HepG2 (cell line): Measurements from ENCODE around the gene FAM234A. TPM values are rescaled to one million over a fixed set of nuclear protein-coding genes. Genes with fewer than 3 reads are reported as not detected.

Experiments
- BCLAF1 ChIP-seq: fragments of 450-650 bp; IDR thresholded peaks from 2 replicates; pipeline ENCODE4 v1.6.1; 2017; ENCODE audit warnings: mild to moderate bottlenecking
- CENPBD1 ChIP-seq: sonication (generic); formaldehyde crosslinking; IDR thresholded peaks from 2 replicates; pipeline ENCODE4 v1.8.0; 2022; ENCODE audit warnings: missing genetic modification reagents, low read depth, mild to moderate bottlenecking, borderline replicate concordance
- CHCHD3 ChIP-seq: sonication (generic); formaldehyde crosslinking; IDR thresholded peaks from 2 replicates; pipeline ENCODE4 v1.8.0; 2022; ENCODE audit warnings: mild to moderate bottlenecking, missing genetic modification reagents, moderate library complexity
- ELF4 ChIP-seq: sonication (generic); formaldehyde crosslinking; IDR thresholded peaks from 2 replicates; pipeline ENCODE4 v1.5.0; 2020; ENCODE audit warnings: missing genetic modification reagents, mild to moderate bottlenecking, moderate library complexity, borderline replicate concordance
- JUNB ChIP-seq: sonication (generic); formaldehyde crosslinking; IDR thresholded peaks from 2 replicates; pipeline ENCODE4 v1.8.0; 2022; ENCODE audit warnings: missing genetic modification reagents, mild to moderate bottlenecking, borderline replicate concordance
- KDM5A ChIP-seq: fragments of 200-600 bp; sonication (generic); IDR thresholded peaks from 2 replicates; pipeline ENCODE4 v1.7.0; 2018; ENCODE audit warnings: antibody characterized with exemption, mild to moderate bottlenecking, low read length, borderline replicate concordance
- MED1 ChIP-seq: sonication (generic); formaldehyde crosslinking; IDR thresholded peaks from 2 replicates; pipeline ENCODE4 v1.4.0; 2020; ENCODE audit warnings: missing genetic modification reagents
- NR0B2 ChIP-seq: sonication (generic); formaldehyde crosslinking; IDR thresholded peaks from 2 replicates; pipeline ENCODE4 v1.4.0; 2020; ENCODE audit warnings: mild to moderate bottlenecking, missing genetic modification reagents
- RAD21 ChIP-seq: fragments of 450-650 bp; formaldehyde crosslinking; IDR thresholded peaks from 2 replicates; pipeline ENCODE4 v1.5.0; 2020; ENCODE audit warnings: mild to moderate bottlenecking
- XBP1 ChIP-seq: sonication (generic); formaldehyde crosslinking; IDR thresholded peaks from 2 replicates; pipeline ENCODE4 v1.5.0; 2020; ENCODE audit warnings: missing genetic modification reagents
- ZBTB39 ChIP-seq: sonication (generic); formaldehyde crosslinking; IDR thresholded peaks from 2 replicates; pipeline ENCODE4 v1.5.0; 2020; ENCODE audit warnings: missing genetic modification reagents
- ZNF136 ChIP-seq: sonication (generic); formaldehyde crosslinking; IDR thresholded peaks from 2 replicates; pipeline ENCODE4 v1.8.1; 2022; ENCODE audit warnings: low read depth, mild to moderate bottlenecking, moderate library complexity, missing genetic modification reagents
- ZNF441 ChIP-seq: sonication (generic); formaldehyde crosslinking; IDR thresholded peaks from 2 replicates; pipeline ENCODE4 v1.7.0; 2021; ENCODE audit warnings: missing genetic modification reagents, borderline replicate concordance
- ZNF598 ChIP-seq: sonication (generic); formaldehyde crosslinking; IDR thresholded peaks from 2 replicates; pipeline ENCODE4 v1.5.1; 2020; ENCODE audit warnings: mild to moderate bottlenecking, missing genetic modification reagents, borderline replicate concordance
- ZNF710 ChIP-seq: sonication (generic); formaldehyde crosslinking; IDR thresholded peaks from 2 replicates; pipeline ENCODE4 v1.5.0; 2020; ENCODE audit warnings: mild to moderate bottlenecking, missing genetic modification reagents, borderline replicate concordance
- ZNF746 ChIP-seq: sonication (generic); formaldehyde crosslinking; IDR thresholded peaks from 2 replicates; pipeline ENCODE4 v1.8.0; 2022; ENCODE audit warnings: mild to moderate bottlenecking, missing genetic modification reagents
- ZNF879 ChIP-seq: sonication (generic); formaldehyde crosslinking; IDR thresholded peaks from 2 replicates; pipeline ENCODE4 v1.8.1; 2023; ENCODE audit warnings: missing genetic modification reagents
- ZUFSP ChIP-seq: sonication (generic); formaldehyde crosslinking; IDR thresholded peaks from 2 replicates; pipeline ENCODE4 v1.9.0; 2021; ENCODE audit warnings: missing genetic modification reagents, mild to moderate bottlenecking, borderline replicate concordance
- polyA plus RNA-seq, 8 experiments: library from polyadenylated mRNA; depleted of rRNA in 3 of 8; stranded (reverse) in 7 of 8; unstranded in 1 of 8; fragments of >200 nt; fragmentation: Illumina TruSeq in 4 of 8; extraction: Trizol in 4 of 8; gene quantifications; 2 replicates each; pipeline versions ENCODE4 v1.2.1 to v1.2.3, GENCODE V29; 2011 to 2016; ENCODE audit warnings: low read depth in 4 of 8, missing spikeins in 1 of 8, mixed read lengths in 1 of 8; ENCODE audit not compliant: insufficient read depth in 1 of 8
- total RNA-seq, 5 experiments: library from RNA; depleted of rRNA; stranded (reverse); fragments of >200 nt; fragmentation: Illumina TruSeq; extraction: Trizol; gene quantifications; 2 replicates each; pipeline ENCODE4 v1.2.3, GENCODE V29; 2016; ENCODE audit warnings: low read depth in 1 of 5

The FAM234A gene
- total and polyA plus RNA-seq, 2 of the 13 experiments (the other 11 are each of a cell fraction or from before 2014, with no cell fraction given), result 29.2 to 34.4 TPM

- no peak for TF ChIP-seq ZUFSP (CRISPR knock-in tag)
- TF ChIP-seq ZNF136 (CRISPR knock-in tag), result no peak
- peak; percentile 29 for TF ChIP-seq RAD21
- TF ChIP-seq ELF4, result no peak
- TF ChIP-seq ZNF710 (CRISPR knock-in tag), result peak; percentile 39; the same call in 1 of the 2 replicates
- no peak; the same call in 1 of the 2 replicates for TF ChIP-seq ZNF598 (CRISPR knock-in tag)
- TF ChIP-seq CENPBD1 (CRISPR knock-in tag), result no peak
- TF ChIP-seq CHCHD3 (CRISPR knock-in tag), result no peak
- TF ChIP-seq ZBTB39 (CRISPR knock-in tag), result no peak
- TF ChIP-seq ZNF879 (CRISPR knock-in tag), result no peak
- TF ChIP-seq NR0B2 (CRISPR knock-in tag), result peak; percentile 73; the same call in 1 of the 2 replicates
- TF ChIP-seq ZNF441, result 0 out of 2 replicates have a peak, but pooled peaks have one; percentile 45
- peak; percentile 55; the same call in 1 of the 2 replicates for TF ChIP-seq JUNB
- no peak for TF ChIP-seq KDM5A
- TF ChIP-seq ZNF746 (CRISPR knock-in tag), result peak; percentile 98
- no peak for TF ChIP-seq MED1 (CRISPR knock-in tag)
- TF ChIP-seq BCLAF1, result no peak
- TF ChIP-seq XBP1 (CRISPR knock-in tag), result no peak
Measured at GRCh38 chr16:234468-235305, at the start of gene FAM234A (continued).
